ENCODE measurements around the gene SMC6.

SMC6 gene, protein sequence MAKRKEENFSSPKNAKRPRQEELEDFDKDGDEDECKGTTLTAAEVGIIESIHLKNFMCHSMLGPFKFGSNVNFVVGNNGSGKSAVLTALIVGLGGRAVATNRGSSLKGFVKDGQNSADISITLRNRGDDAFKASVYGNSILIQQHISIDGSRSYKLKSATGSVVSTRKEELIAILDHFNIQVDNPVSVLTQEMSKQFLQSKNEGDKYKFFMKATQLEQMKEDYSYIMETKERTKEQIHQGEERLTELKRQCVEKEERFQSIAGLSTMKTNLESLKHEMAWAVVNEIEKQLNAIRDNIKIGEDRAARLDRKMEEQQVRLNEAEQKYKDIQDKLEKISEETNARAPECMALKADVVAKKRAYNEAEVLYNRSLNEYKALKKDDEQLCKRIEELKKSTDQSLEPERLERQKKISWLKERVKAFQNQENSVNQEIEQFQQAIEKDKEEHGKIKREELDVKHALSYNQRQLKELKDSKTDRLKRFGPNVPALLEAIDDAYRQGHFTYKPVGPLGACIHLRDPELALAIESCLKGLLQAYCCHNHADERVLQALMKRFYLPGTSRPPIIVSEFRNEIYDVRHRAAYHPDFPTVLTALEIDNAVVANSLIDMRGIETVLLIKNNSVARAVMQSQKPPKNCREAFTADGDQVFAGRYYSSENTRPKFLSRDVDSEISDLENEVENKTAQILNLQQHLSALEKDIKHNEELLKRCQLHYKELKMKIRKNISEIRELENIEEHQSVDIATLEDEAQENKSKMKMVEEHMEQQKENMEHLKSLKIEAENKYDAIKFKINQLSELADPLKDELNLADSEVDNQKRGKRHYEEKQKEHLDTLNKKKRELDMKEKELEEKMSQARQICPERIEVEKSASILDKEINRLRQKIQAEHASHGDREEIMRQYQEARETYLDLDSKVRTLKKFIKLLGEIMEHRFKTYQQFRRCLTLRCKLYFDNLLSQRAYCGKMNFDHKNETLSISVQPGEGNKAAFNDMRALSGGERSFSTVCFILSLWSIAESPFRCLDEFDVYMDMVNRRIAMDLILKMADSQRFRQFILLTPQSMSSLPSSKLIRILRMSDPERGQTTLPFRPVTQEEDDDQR

GRCh38 chr2:17753803-17754663 lies at the start of gene SMC6, which contains the start of gene GEN1:
Gene SMC6, minus strand, starts transcription at chr2:17753810. Its CDS starts 7,864 bp downstream, at chr2:17745946.
Gene GEN1, plus strand, starts transcription at chr2:17754138. Its CDS starts 5,806 bp downstream, at chr2:17759944.
- DNase-seq (ENCODE audit: low spot score) = peak; percentile 91

DNA sequence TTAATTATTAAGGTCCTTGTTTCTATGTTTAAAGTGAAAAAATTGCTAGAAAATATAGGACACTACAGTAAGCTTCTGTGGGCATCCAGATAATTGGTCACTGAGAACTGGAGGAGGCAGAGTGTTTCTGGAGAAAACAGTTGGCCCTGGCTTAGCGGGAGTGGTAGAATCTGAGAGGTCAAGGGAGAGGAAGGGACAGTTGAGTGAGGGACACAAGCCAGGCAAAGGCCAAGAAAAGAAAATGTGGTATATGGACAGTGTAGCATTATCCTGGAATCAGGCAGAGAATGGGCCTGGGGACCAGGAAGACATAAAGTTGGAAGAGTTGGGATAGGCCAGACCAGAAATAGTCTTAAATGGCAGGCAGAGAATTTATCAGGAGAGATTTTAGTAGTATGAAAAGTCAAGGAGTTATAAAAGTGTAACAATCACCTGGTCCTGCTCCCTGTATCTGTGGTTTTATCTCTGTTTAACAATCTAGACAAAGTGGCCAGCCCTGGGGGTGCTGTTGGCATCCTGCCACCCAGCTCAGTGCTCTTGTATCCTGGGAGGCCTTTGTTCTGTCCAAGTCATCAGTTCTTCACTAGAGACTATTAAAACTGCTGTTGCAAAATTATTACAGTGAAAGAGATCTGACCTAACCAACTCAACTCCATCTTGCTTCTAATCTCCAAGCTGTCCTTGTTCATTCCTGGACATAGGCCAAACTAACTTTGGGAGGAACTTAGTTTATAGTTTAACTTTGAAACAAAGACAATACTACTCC lies 47.3 kb upstream of the SMC6 start:
- DNase-seq (ENCODE audit: low spot score) = no peak

DNA sequence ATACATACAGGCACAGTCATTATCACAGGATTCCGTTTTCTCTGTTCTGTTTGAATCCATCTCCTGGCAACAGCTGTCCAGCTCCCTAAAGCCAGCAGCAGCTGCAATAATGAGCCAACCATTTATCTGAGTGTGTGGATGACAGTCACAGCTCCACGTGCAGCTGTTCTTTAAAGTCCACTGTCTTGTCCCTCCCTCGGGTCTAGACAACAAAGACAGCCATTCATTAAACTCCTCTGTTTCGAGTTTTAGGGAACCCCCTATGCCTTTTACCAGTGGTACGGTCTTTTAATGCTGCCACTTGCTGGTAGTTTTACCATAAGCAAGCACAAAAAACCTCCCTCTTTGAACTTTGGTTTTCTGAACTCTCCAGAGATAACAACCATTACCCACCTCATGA lies 46.6 kb upstream of the SMC6 start:
- no peak for DNase-seq (ENCODE audit: low spot score)

DNA sequence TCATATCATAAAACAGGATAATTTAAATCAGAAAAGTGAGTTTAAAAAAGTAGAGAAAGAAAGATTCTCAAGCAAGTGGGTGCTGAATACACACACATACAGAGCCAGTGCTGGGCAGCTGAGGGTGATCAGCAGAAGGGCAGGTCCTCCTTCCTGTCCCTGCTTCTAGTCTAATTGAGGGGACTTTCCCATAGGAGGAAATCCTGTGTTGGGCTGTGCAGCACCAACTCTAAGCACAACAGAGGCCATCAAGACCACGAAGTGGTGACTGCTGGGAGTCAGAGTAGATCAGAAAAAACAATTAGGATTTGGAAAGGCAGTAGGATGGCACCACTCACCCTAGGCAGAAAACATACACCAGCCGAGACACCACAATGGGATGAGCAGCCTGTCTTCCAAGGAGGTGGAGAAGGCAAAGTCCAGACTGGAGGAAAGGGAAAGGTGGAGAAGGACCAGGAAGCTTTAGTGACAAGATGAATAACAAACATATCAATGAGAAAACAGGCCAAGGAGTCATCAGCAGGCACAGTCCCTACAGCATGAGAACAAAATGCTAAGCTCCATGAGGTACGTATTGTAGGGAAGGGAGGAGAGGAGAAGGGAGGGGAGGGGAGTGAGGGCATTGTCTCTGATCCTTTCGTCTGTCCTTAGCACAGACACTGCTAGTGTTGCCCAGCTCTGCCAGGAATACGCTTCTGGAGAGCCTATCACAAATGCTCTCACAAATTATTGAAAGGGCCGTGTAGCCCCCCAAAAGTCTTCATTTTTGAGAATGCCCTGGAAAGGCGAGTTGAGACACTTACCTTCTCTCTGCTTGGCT lies 45.9 kb upstream of the SMC6 start:
- no peak for DNase-seq (ENCODE audit: low spot score)

DNA sequence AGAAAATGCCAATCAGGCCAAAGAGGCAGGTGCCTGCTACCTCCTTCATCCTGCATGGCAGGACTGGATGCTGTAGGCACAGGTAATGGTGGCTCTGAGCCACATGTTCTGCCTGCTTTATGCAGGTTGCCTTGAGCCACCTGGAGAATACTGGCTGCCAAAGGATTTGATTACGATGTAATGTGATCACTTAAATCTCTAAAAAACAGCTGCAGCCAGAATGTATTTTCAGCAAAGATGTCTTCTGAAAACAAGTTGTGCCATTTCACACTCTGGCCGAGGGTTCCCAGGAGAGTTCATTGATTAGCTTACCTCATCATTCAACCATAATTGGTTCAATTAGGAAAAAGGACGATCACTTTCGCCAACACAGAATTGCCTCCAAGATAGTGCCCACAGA lies 44.7 kb upstream of the SMC6 start:
- no peak for DNase-seq (ENCODE audit: low spot score)

DNA sequence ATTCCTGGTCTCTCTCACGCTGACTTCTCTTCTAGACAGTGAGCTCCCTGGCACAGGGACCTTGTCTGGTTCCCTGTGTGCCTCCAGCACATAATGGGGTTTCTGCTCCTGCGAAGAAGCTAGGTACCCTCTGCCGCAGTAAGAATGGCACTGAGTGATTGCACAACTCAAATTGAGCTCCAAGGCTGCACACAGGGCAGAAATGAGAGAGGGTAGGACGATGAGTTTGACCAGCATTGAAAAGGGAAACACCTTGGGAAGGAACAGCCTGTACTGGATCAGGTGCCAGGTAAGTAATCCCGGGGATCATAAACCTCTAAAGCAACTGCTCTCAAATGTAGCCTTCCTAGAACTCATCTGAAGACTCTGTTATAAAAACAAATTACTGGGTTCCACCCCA lies 41.7 kb upstream of the SMC6 start:
- no peak for DNase-seq (ENCODE audit: low spot score)

DNA sequence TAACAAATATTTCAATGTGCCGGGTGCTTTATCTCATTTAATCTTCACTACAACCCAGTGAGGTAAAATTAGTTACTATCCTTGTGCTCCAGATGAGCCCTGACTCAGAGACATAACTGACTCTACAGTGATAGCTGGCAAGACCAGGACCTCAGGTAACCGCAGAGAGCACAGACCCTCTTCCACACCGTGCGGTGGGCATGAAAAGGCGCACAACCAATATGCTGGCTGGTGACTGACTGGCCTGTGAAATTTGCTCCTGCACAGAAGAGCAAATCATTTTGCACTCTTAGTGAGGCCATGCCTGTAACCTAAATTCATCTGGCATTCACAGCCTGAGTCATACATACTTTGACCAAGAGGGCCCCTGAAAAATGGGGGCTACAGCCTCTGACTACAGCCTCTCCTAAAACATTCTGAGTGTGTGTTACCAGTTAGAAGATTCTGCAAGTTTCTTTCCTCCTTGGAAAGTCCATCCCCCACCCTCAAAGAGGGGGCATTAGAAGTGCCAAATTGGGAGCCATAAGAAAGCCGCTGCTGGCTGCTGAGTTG lies 40.3 kb upstream of the SMC6 start:
- DNase-seq (ENCODE audit: low spot score) = peak; percentile 14

- no peak for DNase-seq (ENCODE audit: low spot score)
Measured at GRCh38 chr2:17793296-17793695, 39.7 kb upstream of the SMC6 start.

DNA sequence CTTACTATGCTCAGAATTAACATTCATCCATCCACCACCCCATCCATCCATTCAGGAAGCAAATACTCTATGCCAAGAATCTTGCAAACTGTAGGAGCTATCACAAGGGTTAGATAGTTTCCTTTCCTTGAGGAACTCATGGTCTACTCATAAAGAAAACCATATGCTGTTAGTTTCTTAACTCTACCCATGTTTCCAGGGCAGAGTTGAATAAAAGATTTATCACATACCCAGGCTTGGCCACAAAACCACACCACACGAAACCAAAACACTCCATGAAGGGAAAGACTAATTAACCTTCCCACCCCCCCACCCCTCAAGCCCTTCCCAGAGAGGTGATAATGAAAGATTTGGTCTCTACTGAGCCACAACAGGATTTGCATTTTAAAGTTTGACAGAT lies 38.9 kb upstream of the SMC6 start:
- DNase-seq (ENCODE audit: low spot score) = peak; percentile 35

GRCh38 chr2:17791817-17792130 lies 38.2 kb upstream of the SMC6 start:
- no peak for DNase-seq (ENCODE audit: low spot score)

DNA sequence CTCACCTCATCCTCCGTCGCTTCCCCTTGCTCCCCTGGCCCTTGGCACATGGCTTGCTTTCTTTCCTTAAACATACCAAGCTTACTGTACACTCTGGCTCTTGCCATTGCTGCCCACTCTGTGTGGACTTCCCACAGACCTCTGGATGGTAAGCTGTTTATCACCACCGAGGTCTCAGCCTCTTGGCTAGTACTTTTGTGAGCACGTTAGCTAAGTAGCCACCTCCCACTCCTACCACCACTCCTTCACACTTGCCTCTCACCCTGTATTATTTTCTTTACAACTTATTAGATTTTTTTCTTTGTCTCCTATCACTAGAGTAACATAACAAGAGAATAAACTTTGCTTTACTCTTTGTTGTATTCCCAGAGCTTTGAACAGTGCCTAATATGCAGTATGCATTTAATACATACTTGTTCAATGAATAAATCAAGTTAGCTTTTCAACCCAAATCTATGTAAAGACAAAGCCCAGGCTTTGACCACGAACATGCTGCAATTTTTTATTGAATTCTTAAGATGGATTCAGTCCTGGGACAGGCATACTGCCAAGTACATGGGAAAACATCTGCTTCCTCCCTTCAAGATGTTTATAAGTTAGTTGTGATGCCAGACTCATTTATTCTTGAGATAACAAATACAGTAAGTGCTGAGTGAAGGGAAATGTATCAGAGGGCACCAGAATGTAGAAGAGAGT lies 37.7 kb upstream of the SMC6 start:
- DNase-seq (ENCODE audit: low spot score) = no peak

DNA sequence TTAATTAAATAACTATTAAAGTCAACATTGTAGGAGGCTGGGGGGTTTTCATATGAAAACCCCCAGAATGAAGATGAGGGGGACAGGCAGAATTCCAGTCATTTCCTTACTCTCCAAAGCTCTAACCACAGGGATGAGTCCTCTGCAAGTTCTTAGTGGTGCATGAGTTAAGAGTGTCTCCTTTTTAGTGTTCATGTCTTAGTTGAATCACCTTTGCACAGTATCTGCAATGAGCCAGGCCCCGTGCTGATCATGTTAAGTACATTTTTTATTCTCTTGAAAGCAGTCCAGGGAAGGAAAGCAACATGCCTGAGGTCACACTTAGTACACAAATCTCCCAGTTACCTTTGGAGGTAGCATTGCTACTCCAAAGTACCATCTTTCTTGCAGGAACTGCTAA lies 36.9 kb upstream of the SMC6 start:
- peak; percentile 45 for DNase-seq (ENCODE audit: low spot score)

DNA sequence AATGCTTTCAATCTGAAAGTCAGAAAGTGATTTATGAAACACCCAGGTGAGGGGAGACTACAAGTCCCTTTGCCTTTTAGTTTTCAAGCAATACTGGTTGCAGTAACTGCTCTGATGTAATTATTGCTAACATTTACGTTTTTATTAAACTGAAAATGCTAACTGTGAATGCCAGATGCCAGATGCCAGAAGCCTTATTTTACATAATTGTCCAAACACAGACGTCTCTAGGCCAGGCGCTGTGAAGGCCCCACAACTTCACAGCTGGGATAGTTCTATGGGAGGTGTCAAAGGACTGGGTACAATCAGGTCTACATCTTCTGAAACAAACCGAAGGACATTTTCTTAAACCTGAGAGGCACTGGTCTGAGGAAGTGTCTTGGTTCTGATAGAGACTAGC lies 35.2 kb upstream of the SMC6 start:
- DNase-seq (ENCODE audit: low spot score) = no peak

- DNase-seq (ENCODE audit: low spot score) = no peak
Measured at GRCh38 chr2:17786727-17787126, 33.1 kb upstream of the SMC6 start.

DNA sequence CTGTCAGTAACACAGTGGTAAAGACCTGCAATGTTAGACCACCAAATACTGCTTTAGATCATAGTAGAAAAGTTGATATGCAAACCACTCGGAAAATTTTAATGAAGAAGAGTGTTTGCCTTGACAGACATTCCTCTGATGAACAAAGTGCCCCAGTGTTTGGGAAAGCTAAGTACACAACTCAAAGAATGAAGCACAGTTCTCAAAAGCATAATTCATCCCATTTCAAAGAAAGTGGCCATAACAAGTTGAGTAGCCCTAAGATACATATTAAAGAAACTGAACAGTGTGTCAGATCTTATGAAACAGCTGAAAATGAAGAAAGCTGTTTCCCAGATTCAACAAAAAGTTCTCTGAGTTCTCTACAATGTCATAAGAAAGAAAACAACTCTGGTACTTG lies 27.9 kb upstream of the SMC6 start:
- DNase-seq (ENCODE audit: low spot score) = no peak

DNA sequence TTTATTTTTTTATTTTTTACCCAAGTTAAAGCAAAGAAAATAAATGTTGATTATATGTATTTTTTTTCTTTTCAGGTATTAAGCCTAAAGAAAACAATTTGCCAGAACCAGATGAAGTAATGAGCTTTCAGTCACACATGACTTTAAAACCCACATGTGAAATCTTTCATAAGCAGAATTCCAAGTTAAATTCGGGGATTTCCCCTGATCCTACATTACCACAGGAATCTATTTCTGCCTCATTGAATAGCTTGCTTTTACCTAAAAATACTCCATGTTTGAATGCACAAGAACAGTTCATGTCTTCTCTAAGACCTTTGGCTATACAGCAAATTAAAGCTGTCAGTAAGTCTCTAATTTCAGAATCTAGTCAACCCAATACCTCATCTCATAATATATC lies 26.9 kb upstream of the SMC6 start:
- DNase-seq (ENCODE audit: low spot score) = no peak

GRCh38 chr2:17772532-17772931 lies 18.9 kb upstream of the SMC6 start:
- no peak for DNase-seq (ENCODE audit: low spot score)

GRCh38 chr2:17771956-17772355 lies 18.3 kb upstream of the SMC6 start:
- no peak for DNase-seq (ENCODE audit: low spot score)

GRCh38 chr2:17768894-17769293 lies 15.3 kb upstream of the SMC6 start:
- DNase-seq (ENCODE audit: low spot score) = no peak

Data from activated CD4-positive, alpha-beta T cell treated with anti-CD3 and anti-CD28 coated beads, Interleukin-2, Interleukin-4, amounts not matched to agents 100 ng/mL and 50 ng/mL, durations not matched to agents 16 hours and 8 hours (primary cell).